GM12801 (cell line): ENCODE measurements around the gene ENTREP1.

Source experiments
- TF ChIP-seq, protein P1 (sequence below): IDR thresholded peaks from one replicate; pipeline ENCODE4 v1.5.1; 2011; ENCODE audit warnings: control low read depth; ENCODE audit not compliant: insufficient read length; ENCODE audit errors: extremely low read depth

ENTREP1 gene

DNA sequence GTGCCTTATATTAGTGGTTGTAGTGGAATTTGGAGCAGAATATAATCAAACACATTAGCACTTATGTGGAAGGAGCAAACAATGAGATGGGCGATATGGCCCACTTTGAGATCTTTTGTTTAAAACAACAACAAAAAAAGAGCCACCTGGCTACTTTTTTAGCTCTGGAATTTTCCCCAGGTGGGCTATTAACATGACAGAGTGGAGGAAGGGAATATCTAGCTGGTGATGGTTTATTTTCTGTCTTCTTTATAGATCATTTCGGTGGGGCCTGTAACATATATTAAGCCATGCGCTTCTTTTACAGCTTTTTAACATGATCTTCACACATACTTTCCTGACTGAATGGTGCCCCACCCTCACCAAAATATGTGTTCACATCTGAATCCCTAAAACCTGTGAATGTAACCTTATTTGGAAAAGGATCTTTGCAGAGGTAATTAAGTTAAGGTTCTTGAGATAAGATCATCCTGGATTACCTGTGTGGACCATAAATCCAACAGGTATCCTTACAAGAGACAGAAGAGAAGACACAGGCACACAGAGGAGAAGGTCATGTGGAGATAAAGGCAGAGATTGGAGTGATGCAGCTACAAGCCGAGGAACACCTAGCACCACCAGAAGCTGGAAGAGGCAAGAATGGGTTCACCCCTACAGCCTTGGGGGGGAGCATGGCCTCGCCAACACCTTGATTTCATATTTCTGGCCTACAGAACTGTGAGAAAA lies 16.6 kb upstream of the ENTREP1 start:
- TF ChIP-seq, protein P1, sequence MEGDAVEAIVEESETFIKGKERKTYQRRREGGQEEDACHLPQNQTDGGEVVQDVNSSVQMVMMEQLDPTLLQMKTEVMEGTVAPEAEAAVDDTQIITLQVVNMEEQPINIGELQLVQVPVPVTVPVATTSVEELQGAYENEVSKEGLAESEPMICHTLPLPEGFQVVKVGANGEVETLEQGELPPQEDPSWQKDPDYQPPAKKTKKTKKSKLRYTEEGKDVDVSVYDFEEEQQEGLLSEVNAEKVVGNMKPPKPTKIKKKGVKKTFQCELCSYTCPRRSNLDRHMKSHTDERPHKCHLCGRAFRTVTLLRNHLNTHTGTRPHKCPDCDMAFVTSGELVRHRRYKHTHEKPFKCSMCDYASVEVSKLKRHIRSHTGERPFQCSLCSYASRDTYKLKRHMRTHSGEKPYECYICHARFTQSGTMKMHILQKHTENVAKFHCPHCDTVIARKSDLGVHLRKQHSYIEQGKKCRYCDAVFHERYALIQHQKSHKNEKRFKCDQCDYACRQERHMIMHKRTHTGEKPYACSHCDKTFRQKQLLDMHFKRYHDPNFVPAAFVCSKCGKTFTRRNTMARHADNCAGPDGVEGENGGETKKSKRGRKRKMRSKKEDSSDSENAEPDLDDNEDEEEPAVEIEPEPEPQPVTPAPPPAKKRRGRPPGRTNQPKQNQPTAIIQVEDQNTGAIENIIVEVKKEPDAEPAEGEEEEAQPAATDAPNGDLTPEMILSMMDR = no peak

DNA sequence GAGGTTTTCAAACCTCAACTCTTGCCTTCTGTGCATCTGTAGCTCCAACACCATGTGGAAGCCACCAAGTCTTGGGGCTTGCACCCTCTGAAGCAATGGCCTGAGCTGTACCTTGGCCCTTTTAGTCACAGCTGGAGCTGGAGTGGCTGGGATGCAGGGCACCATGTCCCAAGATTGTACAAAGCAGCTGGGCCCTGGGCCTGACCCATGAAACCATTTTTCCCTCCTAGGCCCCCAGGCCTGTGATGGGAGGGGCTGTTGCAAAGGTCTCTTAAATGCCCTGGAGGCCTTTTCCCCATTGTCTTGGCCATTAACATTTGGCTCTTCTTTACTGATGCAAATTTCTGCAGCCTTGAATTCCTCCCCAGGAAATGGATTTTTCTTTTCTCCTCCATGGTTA lies 11.8 kb upstream of the ENTREP1 start:
- TF ChIP-seq, protein P1 = no peak

DNA sequence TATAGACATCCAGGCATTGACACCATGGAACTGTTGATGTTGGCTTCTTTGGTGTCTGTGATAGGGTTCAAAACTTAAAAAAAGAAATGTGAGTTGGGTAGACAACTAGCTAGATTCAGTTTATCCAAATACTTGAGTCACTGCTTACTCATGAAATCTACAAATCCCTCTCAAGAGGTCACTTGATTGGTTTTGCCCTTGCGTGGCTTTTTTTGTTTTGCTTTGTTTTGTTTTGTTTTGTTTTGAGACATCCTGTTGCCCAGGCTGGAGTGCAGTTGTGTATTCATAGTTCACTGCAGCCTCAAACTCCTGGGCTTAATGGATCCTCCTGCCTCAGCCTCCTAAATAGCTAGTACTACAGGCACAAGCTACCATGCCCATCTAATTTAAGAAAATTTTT lies 10.5 kb upstream of the ENTREP1 start:
- TF ChIP-seq, protein P1 = no peak

DNA sequence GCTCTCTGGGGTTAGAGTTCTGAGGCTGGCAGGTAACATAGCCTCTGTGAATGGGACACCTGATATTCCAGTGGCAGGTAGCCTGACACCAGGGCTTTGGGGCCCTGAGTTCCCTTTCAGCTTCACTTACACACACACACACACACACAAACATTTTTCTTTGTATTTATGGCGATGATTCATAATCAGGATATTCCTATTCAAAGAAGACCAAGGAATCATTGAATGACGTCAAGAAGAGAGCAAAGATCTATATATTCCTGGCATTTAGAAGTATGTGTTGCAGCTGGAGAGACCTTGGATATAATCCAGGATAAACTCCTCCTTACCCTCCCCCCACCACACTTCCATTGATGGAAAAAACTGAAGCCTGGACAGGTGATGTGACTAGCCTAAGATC lies 7.9 kb upstream of the ENTREP1 start:
- TF ChIP-seq, protein P1 = no peak

DNA sequence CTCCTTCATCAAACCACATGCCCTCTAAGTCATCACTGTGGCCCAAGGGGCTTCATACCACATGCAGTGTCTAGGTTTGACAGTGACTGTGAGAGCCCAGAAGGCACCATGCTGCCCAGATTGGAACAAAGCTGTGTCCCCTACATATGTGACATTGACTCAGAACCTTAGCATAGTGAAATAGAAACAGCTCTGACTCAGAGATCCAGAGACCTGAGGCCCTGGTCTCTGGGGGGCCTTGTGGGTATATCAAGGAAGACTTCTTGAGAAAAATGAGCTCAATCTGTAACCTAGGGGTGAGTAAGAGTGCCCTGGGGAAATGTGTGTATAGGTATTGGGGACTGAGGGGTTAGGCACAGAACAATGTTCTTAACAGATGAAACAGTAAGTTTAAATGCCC lies 7.1 kb upstream of the ENTREP1 start:
- TF ChIP-seq, protein P1 = no peak

DNA sequence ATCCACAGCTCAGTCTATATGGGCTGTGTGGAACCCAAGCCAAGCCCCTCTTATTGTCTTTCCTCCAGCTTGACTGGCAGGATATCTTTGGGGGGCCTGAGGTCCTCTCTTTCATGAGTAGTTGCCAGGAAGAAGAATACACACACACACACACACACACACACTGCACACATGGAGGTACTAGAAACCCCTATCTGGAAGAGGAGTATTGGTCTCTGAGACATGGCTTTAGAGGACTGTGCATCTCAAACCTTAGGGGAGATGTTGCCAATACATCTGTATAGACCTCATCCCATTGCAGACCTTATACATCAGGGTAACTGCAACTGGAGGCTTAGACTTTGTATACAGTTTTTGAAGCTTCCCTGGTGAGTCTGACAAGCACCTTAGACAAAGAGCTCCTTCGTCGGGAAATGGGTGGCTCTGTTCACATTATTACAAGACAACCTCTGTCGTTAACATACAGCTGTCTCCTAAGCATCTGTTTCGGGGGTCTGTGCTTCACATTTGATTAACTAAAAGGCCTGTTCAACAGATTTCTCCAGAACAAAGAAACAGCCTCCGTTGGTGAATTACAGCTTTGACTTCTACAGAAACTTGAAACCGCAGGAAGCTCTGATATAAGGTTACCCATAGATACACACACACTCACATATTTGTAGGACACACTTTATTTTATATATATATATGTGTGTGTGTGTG lies 5.5 kb upstream of the ENTREP1 start:
- TF ChIP-seq, protein P1 = no peak

DNA sequence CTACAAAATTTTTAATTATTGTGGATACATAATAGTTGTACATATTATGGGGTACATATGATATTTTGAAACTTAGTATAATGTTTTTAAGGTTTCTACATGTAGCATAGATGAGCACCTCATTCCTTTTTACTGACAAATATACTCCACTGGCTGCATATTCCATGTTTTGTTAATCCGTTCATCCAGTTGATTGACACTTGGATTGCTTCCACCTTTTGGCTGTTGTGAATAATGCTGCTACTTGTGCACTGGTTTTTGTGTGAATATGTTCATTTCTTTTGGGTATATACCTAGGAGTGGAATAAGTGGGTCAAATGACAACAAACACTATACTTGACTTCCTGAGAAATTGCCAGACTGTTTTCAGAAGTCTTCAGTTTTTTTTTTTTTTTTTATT lies 2.8 kb upstream of the ENTREP1 start:
- TF ChIP-seq, protein P1 = no peak
